ENCODE data around the gene SMIM20. TPM values are rescaled to one million over a fixed set of nuclear protein-coding genes. Genes with fewer than 3 reads are reported as not detected.

SMIM20 gene
- total and polyA plus RNA-seq, 9 of the 15 experiments (the other 6 are each of a cell fraction or from before 2014, with no cell fraction given), result 25.1 to 51.0 (median 38.9) TPM

GRCh38 chr4:25913851-25914669, at the start of gene SMIM20 (continued):
- no peak; the same call in 1 of the 2 replicates for TF ChIP-seq ATF3 (IDR thresholded peaks at IDR 0.05)
- no peak for TF ChIP-seq ATF3 (CRISPR knock-in tag; conservative IDR thresholded peaks at IDR 0.05)
- TF ChIP-seq ZBTB11 (CRISPR knock-in tag; IDR thresholded peaks at IDR 0.05), result peak; percentile 32 to 98 (median 80); a peak in 5 of 6 replicates
- TF ChIP-seq HLTF (IDR thresholded peaks at IDR 0.05), result peak; percentile 73; the same call in 1 of the 2 replicates
- no peak for TF ChIP-seq POU5F1 (IDR thresholded peaks at IDR 0.05; ENCODE audit: borderline replicate concordance, low read depth, low read length, partially characterized antibody)
- peak; percentile 15; the same call in 1 of the 2 replicates for TF ChIP-seq DMBX1 (CRISPR knock-in tag; IDR thresholded peaks at IDR 0.05; ENCODE audit: borderline replicate concordance)
- no peak for TF ChIP-seq CHD7 (IDR thresholded peaks at IDR 0.05; ENCODE audit: low read depth, low read length)
- peak; percentile 93 for TF ChIP-seq ETV1 (tag; conservative IDR thresholded peaks at IDR 0.05; ENCODE audit: low read depth)
- peak; percentile 49 for TF ChIP-seq NFIC (IDR thresholded peaks at IDR 0.05)
- TF ChIP-seq ZNF780A (CRISPR knock-in tag; IDR thresholded peaks at IDR 0.05), result no peak
